HepG2 (cell line): ENCODE results near the gene TLE5. TPM values are rescaled to one million over a fixed set of nuclear protein-coding genes. Genes with fewer than 3 reads are reported as not detected.

Source experiments
- ATF1 ChIP-seq: IDR thresholded peaks from 2 replicates; pipeline ENCODE4 v1.6.1; 2016; ENCODE audit warnings: mild to moderate bottlenecking, control low read depth
- GATAD1 ChIP-seq: IDR thresholded peaks from 2 replicates; pipeline ENCODE4 v1.6.1; 2016; ENCODE audit warnings: missing genetic modification reagents, missing compliant biosample characterization
- HOXA3 ChIP-seq: sonication (generic); formaldehyde crosslinking; IDR thresholded peaks from 2 replicates; pipeline ENCODE4 v1.5.0; 2020; ENCODE audit warnings: missing genetic modification reagents
- KMT2B ChIP-seq: IDR thresholded peaks from 2 replicates; pipeline ENCODE4 v1.6.1; 2016; ENCODE audit warnings: missing genetic modification reagents, missing compliant biosample characterization
- MXD4 ChIP-seq: IDR thresholded peaks from 2 replicates; pipeline ENCODE4 v1.6.1; 2016; ENCODE audit warnings: mild to moderate bottlenecking, missing biosample characterization, missing genetic modification reagents
- NFYB ChIP-seq: sonication (generic); formaldehyde crosslinking; IDR thresholded peaks from 2 replicates; pipeline ENCODE4 v1.4.0; 2020; ENCODE audit warnings: missing genetic modification reagents
- POLR2G ChIP-seq: fragments of 200-400 bp; formaldehyde crosslinking; IDR thresholded peaks from 2 replicates; pipeline ENCODE4 v1.6.1; 2018; ENCODE audit warnings: mild to moderate bottlenecking, low read depth, low read length, moderate library complexity
- RFX5 ChIP-seq: IDR thresholded peaks from 2 replicates; pipeline ENCODE4 v1.6.1; 2011; ENCODE audit warnings: low read depth, low read length, improper control_type of control experiment
- TCF12 ChIP-seq, 2 experiments: fragments of 450-650 bp in 1 of 2; sonication (generic) in 1 of 2; formaldehyde crosslinking in 1 of 2; IDR thresholded peaks; 2 replicates each; pipeline versions ENCODE4 v1.6.1 to v1.8.0; 2017 to 2022; ENCODE audit warnings: antibody characterized with exemption in 1 of 2, mild to moderate bottlenecking in 1 of 2, missing genetic modification reagents in 1 of 2, moderate library complexity in 1 of 2
- YEATS2 ChIP-seq: sonication (generic); formaldehyde crosslinking; IDR thresholded peaks from 2 replicates; pipeline ENCODE4 v1.4.0; 2020; ENCODE audit warnings: missing genetic modification reagents, borderline replicate concordance
- ZC3H4 ChIP-seq: sonication (generic); formaldehyde crosslinking; IDR thresholded peaks from 2 replicates; pipeline ENCODE4 v1.4.0; 2020; ENCODE audit warnings: missing genetic modification reagents, borderline replicate concordance
- ZMYM2 ChIP-seq: sonication (generic); formaldehyde crosslinking; IDR thresholded peaks from 2 replicates; pipeline ENCODE4 v1.8.0; 2022; ENCODE audit warnings: mild to moderate bottlenecking, missing genetic modification reagents
- ZMYM3 ChIP-seq: sonication (generic); formaldehyde crosslinking; IDR thresholded peaks from 2 replicates; pipeline ENCODE4 v1.5.1; 2020; ENCODE audit warnings: mild to moderate bottlenecking, missing genetic modification reagents
- ZNF333 ChIP-seq: sonication (generic); formaldehyde crosslinking; IDR thresholded peaks from 2 replicates; pipeline ENCODE4 v1.4.0; 2020; ENCODE audit warnings: mild to moderate bottlenecking, missing genetic modification reagents, borderline replicate concordance
- ZNF432 ChIP-seq: sonication (generic); formaldehyde crosslinking; IDR thresholded peaks from 2 replicates; pipeline ENCODE4 v1.5.0; 2020; ENCODE audit warnings: missing genetic modification reagents, mild to moderate bottlenecking, borderline replicate concordance
- ZNF549 ChIP-seq: sonication (generic); formaldehyde crosslinking; IDR thresholded peaks from 2 replicates; pipeline ENCODE4 v1.5.0; 2020; ENCODE audit warnings: missing genetic modification reagents
- ZNF614 ChIP-seq: IDR thresholded peaks from 2 replicates; pipeline ENCODE4 v1.6.1; 2018; ENCODE audit warnings: missing biosample characterization, missing genetic modification reagents, inconsistent platforms, borderline replicate concordance
- ZNF788 ChIP-seq: sonication (generic); formaldehyde crosslinking; IDR thresholded peaks from 2 replicates; pipeline ENCODE4 v1.5.0; 2020; ENCODE audit warnings: mild to moderate bottlenecking, missing genetic modification reagents, borderline replicate concordance
- ZNF792 ChIP-seq: IDR thresholded peaks from 2 replicates; pipeline ENCODE4 v1.6.1; 2016
- ZSCAN9 ChIP-seq: IDR thresholded peaks from 2 replicates; pipeline ENCODE4 v1.6.1; 2016; ENCODE audit warnings: borderline replicate concordance
- polyA plus RNA-seq, 8 experiments: library from polyadenylated mRNA; depleted of rRNA in 3 of 8; stranded (reverse) in 7 of 8; unstranded in 1 of 8; fragments of >200 nt; fragmentation: Illumina TruSeq in 4 of 8; extraction: Trizol in 4 of 8; gene quantifications; 2 replicates each; pipeline versions ENCODE4 v1.2.1 to v1.2.3, GENCODE V29; 2011 to 2016; ENCODE audit warnings: low read depth in 4 of 8, missing spikeins in 1 of 8, mixed read lengths in 1 of 8; ENCODE audit not compliant: insufficient read depth in 1 of 8
- total RNA-seq, 5 experiments: library from RNA; depleted of rRNA; stranded (reverse); fragments of >200 nt; fragmentation: Illumina TruSeq; extraction: Trizol; gene quantifications; 2 replicates each; pipeline ENCODE4 v1.2.3, GENCODE V29; 2016; ENCODE audit warnings: low read depth in 1 of 5
- TF ChIP-seq, protein P1 (sequence below): sonication (generic); formaldehyde crosslinking; conservative IDR thresholded peaks from 2 replicates; pipeline ENCODE4 v1.4.0; 2020; ENCODE audit warnings: mild to moderate bottlenecking, missing genetic modification reagents, moderate library complexity
- TF ChIP-seq, protein P2 (sequence below): IDR thresholded peaks from 2 replicates; pipeline ENCODE4 v1.6.1; 2016; ENCODE audit warnings: low read depth, control low read depth
- TF ChIP-seq, protein P3 (sequence below): sonication (generic); formaldehyde crosslinking; IDR thresholded peaks from 2 replicates; pipeline ENCODE4 v1.5.1; 2020; ENCODE audit warnings: mild to moderate bottlenecking, missing genetic modification reagents, borderline replicate concordance
- TF ChIP-seq, protein P4 (sequence below): sonication (generic); formaldehyde crosslinking; conservative IDR thresholded peaks from 2 replicates; pipeline ENCODE4 v1.4.0; 2020; ENCODE audit warnings: missing genetic modification reagents

Gene TLE5
- total and polyA plus RNA-seq, 2 of the 13 experiments (the other 11 are each of a cell fraction or from before 2014, with no cell fraction given), result 62.8 to 189 TPM

DNA sequence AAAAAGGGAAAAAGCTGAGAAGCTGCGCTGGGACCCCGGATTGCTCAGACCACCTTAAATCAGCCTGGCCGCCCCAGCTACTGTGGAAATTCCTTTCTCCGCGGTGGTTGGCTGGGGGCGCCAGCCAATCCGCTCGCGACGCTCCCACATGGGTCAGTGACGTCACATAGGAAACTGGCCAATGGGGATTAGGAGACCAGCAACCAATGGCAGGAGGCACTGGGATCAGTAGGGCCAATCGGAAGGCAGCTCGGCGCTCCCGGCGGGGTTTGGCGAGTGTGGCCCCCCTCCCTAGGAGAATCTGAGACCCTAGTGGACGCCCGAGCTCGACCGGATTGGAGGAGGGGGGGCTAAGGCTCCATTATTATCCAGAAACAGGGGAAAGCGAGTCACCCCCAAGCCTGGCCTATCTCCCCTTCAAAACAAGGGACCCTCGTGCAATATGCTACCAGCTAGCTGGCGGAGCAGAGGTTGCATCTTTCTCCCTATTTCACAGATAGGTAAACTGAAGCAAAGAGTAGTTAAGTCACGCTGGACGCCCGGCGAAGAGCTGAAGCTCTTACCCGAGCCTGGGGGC is 26.7 kb downstream of the TLE5 start (continued):
- TF ChIP-seq, protein P1, sequence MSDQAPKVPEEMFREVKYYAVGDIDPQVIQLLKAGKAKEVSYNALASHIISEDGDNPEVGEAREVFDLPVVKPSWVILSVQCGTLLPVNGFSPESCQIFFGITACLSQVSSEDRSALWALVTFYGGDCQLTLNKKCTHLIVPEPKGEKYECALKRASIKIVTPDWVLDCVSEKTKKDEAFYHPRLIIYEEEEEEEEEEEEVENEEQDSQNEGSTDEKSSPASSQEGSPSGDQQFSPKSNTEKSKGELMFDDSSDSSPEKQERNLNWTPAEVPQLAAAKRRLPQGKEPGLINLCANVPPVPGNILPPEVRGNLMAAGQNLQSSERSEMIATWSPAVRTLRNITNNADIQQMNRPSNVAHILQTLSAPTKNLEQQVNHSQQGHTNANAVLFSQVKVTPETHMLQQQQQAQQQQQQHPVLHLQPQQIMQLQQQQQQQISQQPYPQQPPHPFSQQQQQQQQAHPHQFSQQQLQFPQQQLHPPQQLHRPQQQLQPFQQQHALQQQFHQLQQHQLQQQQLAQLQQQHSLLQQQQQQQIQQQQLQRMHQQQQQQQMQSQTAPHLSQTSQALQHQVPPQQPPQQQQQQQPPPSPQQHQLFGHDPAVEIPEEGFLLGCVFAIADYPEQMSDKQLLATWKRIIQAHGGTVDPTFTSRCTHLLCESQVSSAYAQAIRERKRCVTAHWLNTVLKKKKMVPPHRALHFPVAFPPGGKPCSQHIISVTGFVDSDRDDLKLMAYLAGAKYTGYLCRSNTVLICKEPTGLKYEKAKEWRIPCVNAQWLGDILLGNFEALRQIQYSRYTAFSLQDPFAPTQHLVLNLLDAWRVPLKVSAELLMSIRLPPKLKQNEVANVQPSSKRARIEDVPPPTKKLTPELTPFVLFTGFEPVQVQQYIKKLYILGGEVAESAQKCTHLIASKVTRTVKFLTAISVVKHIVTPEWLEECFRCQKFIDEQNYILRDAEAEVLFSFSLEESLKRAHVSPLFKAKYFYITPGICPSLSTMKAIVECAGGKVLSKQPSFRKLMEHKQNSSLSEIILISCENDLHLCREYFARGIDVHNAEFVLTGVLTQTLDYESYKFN, result 0 out of 2 replicates have a peak, but pooled peaks have one; percentile 17
- TF ChIP-seq RFX5 (peak; percentile 93), ZNF549 (CRISPR knock-in tag) (no peak), ZNF792 (no peak), ZC3H4 (no peak), MXD4 (CRISPR knock-in tag) (peak; percentile 8; the same call in 1 of the 2 replicates), ZNF432 (CRISPR knock-in tag) (no peak), ZNF788 (no peak), ZMYM2 (CRISPR knock-in tag) (no peak), YEATS2 (CRISPR knock-in tag) (no peak), KMT2B (CRISPR knock-in tag) (no peak), HOXA3 (0 out of 2 replicates have a peak, but pooled peaks have one; percentile 13), ZNF333 (CRISPR knock-in tag) (no peak), TCF12 (IDR thresholded peaks at IDR 0.05) (no peak), TCF12 (CRISPR knock-in tag; IDR thresholded peaks at IDR 0.05) (no peak), NFYB (peak; percentile 97), ZNF614 (CRISPR knock-in tag) (no peak), POLR2G (peak; percentile 72), ATF1 (peak; percentile 93), GATAD1 (CRISPR knock-in tag) (peak; percentile 27; the same call in 1 of the 2 replicates), ZMYM3 (peak; percentile 9; the same call in 1 of the 2 replicates), ZSCAN9 (CRISPR knock-in tag) (no peak)
- TF ChIP-seq, protein P2, sequence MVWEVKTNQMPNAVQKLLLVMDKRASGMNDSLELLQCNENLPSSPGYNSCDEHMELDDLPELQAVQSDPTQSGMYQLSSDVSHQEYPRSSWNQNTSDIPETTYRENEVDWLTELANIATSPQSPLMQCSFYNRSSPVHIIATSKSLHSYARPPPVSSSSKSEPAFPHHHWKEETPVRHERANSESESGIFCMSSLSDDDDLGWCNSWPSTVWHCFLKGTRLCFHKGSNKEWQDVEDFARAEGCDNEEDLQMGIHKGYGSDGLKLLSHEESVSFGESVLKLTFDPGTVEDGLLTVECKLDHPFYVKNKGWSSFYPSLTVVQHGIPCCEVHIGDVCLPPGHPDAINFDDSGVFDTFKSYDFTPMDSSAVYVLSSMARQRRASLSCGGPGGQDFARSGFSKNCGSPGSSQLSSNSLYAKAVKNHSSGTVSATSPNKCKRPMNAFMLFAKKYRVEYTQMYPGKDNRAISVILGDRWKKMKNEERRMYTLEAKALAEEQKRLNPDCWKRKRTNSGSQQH (CRISPR knock-in tag), result no peak
- TF ChIP-seq, protein P3, sequence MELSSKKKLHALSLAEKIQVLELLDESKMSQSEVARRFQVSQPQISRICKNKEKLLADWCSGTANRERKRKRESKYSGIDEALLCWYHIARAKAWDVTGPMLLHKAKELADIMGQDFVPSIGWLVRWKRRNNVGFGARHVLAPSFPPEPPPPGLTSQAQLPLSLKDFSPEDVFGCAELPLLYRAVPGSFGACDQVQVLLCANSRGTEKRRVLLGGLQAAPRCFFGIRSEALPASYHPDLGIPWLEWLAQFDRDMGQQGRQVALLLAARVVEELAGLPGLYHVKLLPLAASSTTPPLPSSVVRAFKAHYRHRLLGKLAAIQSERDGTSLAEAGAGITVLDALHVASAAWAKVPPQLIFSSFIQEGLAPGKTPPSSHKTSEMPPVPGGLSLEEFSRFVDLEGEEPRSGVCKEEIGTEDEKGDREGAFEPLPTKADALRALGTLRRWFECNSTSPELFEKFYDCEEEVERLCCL (CRISPR knock-in tag), result no peak
- TF ChIP-seq, protein P4, sequence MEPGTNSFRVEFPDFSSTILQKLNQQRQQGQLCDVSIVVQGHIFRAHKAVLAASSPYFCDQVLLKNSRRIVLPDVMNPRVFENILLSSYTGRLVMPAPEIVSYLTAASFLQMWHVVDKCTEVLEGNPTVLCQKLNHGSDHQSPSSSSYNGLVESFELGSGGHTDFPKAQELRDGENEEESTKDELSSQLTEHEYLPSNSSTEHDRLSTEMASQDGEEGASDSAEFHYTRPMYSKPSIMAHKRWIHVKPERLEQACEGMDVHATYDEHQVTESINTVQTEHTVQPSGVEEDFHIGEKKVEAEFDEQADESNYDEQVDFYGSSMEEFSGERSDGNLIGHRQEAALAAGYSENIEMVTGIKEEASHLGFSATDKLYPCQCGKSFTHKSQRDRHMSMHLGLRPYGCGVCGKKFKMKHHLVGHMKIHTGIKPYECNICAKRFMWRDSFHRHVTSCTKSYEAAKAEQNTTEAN (CRISPR knock-in tag), result no peak
